SK-N-MC (cell line): Measurements from ENCODE around the gene UBE2G1.

Source experiments
- EZH2 ChIP-seq: fragments of 200-600 bp; sonication (generic); IDR thresholded peaks from one replicate; pipeline ENCODE4 v1.6.1; 2017; ENCODE audit warnings: antibody characterized with exemption
- FOXP2 ChIP-seq: optimal IDR thresholded peaks from 2 replicates; pipeline ENCODE3; 2011; ENCODE audit warnings: mild to moderate bottlenecking, moderate library complexity; ENCODE audit not compliant: insufficient read depth; ENCODE audit errors: extremely low read length, control extremely low read depth
- POLR2AphosphoS5 ChIP-seq: IDR thresholded peaks from 2 replicates; pipeline ENCODE4 v1.6.1; 2012; ENCODE audit warnings: mild to moderate bottlenecking, low read depth, low read length, borderline replicate concordance

- TF ChIP-seq POLR2AphosphoS5 (no peak), EZH2 (no peak), FOXP2 (no peak)
Measured at GRCh38 chr17:4221899-4222659, 144.4 kb downstream of the UBE2G1 start.
